NCI-H345 treated with DMSO at 0.1 percent for 48 hours (cell line): Measurements from ENCODE around the gene DDX10.
A peak's percentile ranks its signal among the peaks of the same experiment; 100 is the strongest.

Source experiments
- DNase-seq: peaks from one replicate; lab custom pipeline; 2025; ENCODE audit not compliant: unreplicated experiment; lab: John Stamatoyannopoulos, UW

DDX10 gene

DNA sequence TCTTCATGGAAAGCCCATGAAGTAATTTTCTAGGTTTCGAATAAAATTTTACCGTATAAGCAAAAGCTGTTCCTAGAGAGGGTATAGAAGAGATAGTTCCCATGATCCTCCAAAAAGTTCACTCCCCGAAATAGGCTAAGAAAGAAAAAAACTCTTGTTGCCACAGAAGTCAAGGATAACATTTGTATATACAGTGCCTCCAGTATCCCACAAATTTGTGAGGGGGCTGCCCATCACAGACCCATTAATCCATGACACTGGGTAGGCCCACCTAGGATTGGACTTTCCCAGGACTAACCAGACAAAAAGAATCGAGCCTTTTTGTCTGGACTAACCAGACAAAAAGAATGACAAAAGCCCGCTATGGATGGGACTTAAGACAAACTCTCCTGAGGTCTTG is 233.0 kb downstream of the DDX10 start:
- no peak for DNase-seq

DNA sequence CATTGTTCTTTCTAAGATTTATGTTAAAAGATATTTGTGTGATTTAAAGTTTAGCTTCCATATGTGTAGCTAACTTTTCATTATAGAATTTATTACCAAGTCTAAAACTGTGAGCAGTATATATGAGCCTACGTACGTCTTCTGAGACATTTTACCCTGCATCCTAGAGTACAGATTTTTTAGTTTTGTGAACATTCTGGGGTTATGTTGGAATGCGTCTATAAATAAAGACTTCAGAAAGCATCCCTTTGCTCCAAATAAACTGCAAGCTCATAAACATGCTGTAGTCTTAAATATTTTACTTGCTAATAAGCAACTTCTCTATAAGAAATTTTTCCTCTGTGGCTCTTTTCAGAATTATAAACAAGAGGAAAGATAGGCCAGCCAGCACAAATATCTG is 236.5 kb downstream of the DDX10 start:
- DNase-seq: no peak

DNA sequence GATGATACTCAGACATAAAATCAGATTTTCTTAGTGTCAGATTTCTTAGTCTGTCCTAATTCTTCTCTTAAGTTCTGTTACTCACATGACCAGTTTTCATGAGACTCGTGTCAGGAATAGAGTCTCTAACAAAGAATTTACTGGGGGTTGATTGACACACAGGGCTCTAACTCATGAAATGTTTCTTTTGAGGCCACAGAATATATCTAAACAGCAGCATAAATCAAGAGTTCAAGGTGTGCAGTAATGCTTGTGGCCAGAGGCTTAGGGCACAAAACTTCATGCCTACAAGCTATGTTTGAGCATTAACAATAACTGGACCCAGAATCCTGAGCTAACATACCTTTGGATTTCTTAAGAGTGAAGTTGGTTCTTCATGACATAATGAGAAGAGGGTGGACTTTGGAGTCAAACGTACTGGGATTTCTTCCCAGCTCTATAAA is 237.2 kb downstream of the DDX10 start:
- no peak for DNase-seq

- no peak for DNase-seq
These were observed 239.6 kb downstream of the DDX10 start for GRCh38 chr11:108904480-108904879.

DNA sequence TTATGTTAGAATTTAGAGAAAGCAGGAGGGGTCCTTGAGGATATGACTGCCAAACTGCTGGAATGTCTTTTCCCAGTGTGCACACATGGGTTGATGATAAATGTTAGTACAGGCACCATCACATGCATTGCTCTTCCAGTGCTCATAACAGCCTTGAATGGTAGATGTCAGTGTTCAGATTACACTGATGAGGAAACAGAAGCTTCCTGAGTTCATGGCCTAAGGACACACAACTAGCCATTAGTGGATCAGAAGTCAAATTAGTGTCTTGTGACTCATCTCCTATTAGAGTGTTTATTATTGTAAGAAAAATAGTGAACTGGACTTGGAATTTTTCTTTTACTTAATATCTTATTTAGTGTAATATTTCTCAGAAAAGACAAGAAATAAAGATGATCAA is 241.5 kb downstream of the DDX10 start:
- DNase-seq: no peak

DNA sequence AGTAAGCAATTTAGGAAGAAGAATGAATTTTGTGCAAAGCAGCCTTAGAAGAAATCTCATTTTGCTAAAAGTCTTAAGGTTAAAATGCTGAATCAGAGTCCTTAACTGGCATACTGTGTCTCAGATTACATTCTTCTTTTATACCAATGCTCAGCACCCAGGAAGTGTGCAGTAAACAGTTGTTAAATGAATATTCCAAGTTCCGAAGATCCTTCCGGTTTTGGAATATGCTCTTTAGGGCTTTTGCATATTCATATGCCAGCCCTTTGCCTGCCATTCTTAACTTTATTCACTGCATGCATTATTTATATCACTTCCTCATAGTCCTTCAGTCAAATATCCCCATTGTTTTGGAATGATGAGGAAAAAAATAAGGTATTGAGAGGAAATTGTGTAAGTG is 242.0 kb downstream of the DDX10 start:
- no peak for DNase-seq

GRCh38 chr11:108909041-108909440 is 244.2 kb downstream of the DDX10 start:
- DNase-seq: no peak

GRCh38 chr11:108909921-108910320 is 245.1 kb downstream of the DDX10 start:
- no peak for DNase-seq

DNA sequence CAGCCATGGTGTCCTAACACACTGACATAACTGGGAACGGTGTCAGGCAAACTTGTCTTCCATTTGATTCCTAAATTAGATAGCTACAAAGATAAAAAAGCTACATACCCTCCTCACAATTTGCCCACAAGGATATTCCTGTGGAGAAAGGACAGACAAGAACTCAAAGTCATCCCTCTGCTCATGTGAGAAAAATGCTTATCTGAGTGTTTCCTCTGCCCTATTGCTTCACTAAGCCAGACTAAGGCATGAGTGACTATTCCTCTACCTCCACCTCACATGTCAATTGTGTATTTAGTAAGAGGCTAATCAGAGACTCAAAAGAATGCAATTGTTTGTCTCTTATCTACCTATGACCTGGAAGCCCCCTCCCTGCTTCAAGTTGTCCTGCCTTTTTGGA is 247.7 kb downstream of the DDX10 start:
- no peak for DNase-seq

- DNase-seq: no peak
These were observed 248.3 kb downstream of the DDX10 start for GRCh38 chr11:108913204-108913603.

- no peak for DNase-seq
These were observed 249.3 kb downstream of the DDX10 start for GRCh38 chr11:108914211-108914610.

- no peak for DNase-seq
These were observed 250.1 kb downstream of the DDX10 start for GRCh38 chr11:108914981-108915380.

DNA sequence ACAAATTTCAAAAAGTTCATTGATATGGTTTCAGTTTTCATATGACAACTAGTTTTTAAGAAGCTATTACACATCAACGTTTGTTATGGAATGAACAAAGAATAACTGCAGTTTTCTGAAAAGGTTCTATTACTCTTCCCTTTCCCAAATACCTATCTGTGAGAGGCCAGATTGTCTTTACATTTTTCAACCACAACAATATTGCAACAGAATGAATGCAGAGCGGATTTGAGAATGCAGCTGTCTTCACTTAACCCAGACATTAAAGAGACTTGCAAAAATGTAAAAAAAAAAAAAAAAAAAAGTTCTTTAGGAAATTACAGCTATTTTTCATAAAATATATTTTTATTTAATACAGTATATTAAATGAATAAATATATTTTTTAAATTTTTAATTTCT is 250.8 kb downstream of the DDX10 start:
- DNase-seq: no peak

DNA sequence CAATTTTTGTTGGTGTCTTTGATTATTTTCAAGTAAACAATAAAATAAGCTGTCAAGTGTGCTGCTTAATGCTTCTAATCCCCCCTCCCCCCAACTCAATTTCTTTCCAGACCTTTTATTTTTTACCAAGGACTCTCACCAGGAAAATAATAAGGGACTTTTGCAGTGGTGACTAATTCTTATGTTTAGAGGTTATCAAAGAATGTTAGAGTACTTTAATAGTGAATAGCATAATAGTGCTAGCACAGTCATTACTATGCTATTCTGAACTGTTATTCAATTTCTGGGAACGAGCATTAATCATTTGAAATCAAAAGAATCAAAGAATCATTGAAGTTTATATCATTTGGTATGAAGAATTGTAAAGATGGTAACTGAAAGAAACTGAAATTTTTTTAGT is 251.4 kb downstream of the DDX10 start:
- no peak for DNase-seq

- no peak for DNase-seq
These were observed 252.1 kb downstream of the DDX10 start for GRCh38 chr11:108916935-108917334.

DNA sequence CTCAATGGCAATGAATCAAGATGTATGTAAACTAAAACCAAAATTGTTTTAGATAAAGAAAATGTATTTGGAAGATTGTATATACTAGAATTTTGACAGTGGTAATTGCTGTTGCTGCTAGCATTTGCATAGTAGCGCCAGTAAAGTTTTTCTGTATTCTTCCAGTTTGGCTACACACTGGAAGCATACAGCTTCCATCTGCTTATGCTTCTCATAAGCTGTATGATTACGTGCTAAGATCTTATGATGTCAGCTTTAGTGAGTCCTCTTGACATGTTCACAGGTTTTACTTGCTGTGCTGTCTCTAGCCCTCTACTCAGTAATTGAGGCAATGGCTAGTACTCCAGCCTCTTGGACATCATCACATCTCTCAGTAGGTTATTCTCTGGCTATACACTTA is 256.3 kb downstream of the DDX10 start:
- DNase-seq: no peak

GRCh38 chr11:108922241-108922640 is 257.4 kb downstream of the DDX10 start:
- DNase-seq: no peak

DNA sequence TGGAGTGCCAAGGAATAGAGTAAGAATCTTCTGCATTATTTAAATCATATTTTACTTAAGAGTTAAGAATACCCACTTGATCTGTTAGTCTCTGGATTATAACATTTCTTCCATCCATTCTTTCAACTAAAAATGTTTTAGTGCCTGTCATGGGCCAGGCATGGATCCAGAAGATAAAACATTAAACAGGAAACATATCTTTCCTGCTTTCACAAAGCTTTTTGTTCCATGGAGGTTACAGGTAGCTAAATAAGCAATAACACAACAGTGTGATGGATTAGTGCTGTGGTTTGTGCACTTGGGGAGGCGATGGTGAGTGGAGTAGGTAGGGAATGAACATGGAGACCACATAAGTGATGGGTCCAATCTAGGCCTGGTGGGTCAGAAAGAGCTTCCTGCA is 258.5 kb downstream of the DDX10 start:
- DNase-seq: no peak

DNA sequence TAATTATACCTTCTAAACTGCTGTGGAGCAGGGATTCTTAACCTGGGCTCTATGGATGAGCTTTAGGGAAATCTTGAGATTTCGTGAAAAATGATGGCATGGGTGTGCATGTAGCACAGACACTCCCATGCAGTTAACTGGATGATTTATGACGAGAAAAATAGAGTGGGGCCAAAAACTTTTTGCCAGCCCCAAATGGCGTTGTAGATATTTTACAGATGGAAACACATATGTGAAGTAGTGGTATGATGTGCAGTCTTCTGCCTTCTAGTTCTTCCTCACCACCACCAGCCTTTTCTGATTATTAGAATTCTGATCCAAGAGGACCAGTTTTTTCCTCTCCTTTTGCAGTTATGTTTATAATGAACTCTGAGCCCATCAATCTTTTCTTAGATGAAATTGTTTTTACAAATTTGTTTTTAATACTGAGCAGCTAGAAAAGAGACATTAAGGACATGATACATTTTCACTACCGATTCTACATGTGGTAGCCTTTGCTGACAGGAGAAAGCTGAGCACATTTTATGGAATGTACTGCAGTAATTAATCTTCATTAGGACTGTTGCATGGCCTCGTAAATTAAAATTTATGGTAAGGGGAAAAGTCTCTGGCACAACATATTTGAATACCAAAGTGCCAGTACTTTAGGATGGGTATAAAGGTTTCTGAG is 261.4 kb downstream of the DDX10 start:
- DNase-seq: no peak

- DNase-seq: no peak
These were observed 262.1 kb downstream of the DDX10 start for GRCh38 chr11:108926841-108927577.

DNA sequence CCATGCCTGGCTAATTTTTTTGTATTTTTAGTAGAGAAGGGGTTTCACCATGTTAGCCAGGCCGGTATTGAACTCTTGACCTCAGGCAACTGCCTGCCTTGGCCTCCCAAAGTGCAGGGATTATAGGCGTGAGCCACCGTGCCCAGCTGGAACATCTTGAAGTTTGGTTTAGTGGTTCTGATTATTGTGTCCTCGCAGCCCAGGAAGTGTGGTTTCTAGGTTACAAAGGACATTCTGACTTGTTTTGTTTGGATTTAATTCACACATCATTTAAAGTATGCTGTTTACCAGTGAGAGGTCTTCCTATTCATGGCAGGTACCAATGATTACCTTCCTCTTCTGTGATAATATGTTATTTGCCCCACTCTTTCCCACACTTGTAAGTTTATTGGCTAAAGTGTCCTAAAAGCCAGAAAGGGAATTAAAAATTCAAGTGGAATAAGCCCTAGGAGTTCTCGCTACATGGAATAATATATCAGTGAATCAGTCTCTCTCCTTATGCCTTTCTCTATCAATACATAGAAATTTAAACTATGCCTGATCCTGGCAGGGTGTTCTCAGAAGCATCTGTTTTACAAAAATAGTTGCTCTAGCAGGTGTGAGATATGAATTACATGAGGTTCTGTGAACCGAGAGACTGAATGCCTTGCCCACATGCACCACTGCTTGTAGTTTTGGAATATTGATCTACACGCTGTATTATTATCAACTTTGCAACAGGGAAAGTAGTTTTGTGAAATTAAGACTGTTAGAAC is 263.1 kb downstream of the DDX10 start:
- DNase-seq: peak; percentile 65

- no peak for DNase-seq
These were observed 264.4 kb downstream of the DDX10 start for GRCh38 chr11:108929241-108929640.
